CD14-positive monocyte (primary cell): ENCODE measurements around the gene R3HDM1. TPM values are rescaled to one million over a fixed set of nuclear protein-coding genes. Genes with fewer than 3 reads are reported as not detected.

Experiments
- DNase-seq, 3 donors: peaks; one replicate each; pipeline ENCODE4 v3.0.0-alpha.2; 2011 to 2022
- H2AFZ ChIP-seq: 2 replicates; pipeline ENCODE4 v1.6.0; 2012; ENCODE audit warnings: mild to moderate bottlenecking, low read depth, low read length, inconsistent platforms; ENCODE audit not compliant: insufficient read depth, poor library complexity, severe bottlenecking
- H3K27ac ChIP-seq, 2 donors: 1 replicate in 1 of 2; 2 replicates in 1 of 2; pipeline ENCODE4 v1.5.1; 2012 to 2013; ENCODE audit warnings: low read length in 2 of 2, control low read depth in 1 of 2, inconsistent platforms in 1 of 2, low read depth in 1 of 2, mild to moderate bottlenecking in 1 of 2
- H3K27me3 ChIP-seq, 2 donors: one replicate each; pipeline versions ENCODE4 v1.6.0 to v1.6.1; 2011 to 2013; ENCODE audit warnings: low read length in 2 of 2; ENCODE audit not compliant: control insufficient read depth in 2 of 2, insufficient read depth in 2 of 2
- H3K36me3 ChIP-seq, 2 donors: replicated peaks in 1 of 2; 1 replicate in 1 of 2; 2 replicates in 1 of 2; pipeline versions ENCODE4 v1.5.1 to v1.6.1; 2012 to 2013; ENCODE audit warnings: low read length in 2 of 2, control low read depth in 1 of 2, inconsistent platforms in 1 of 2, mild to moderate bottlenecking in 1 of 2; ENCODE audit not compliant: insufficient read depth in 2 of 2, control insufficient read depth in 1 of 2
- H3K4me1 ChIP-seq, 2 donors: 1 replicate in 1 of 2; 2 replicates in 1 of 2; pipeline versions ENCODE4 v1.5.1 to v1.6.1; 2012 to 2013; ENCODE audit warnings: low read length in 2 of 2, control low read depth in 1 of 2, inconsistent platforms in 1 of 2, mild to moderate bottlenecking in 1 of 2, moderate library complexity in 1 of 2; ENCODE audit not compliant: insufficient read depth in 2 of 2, control insufficient read depth in 1 of 2
- H3K4me2 ChIP-seq: replicated peaks from 2 replicates; pipeline ENCODE3; 2012; ENCODE audit warnings: low read length, moderate library complexity, mild to moderate bottlenecking; ENCODE audit not compliant: poor library complexity, severe bottlenecking; ENCODE audit errors: extremely low read depth
- H3K4me3 ChIP-seq, 3 experiments: fragments of 200-600 bp in 1 of 3; sonication (generic) in 1 of 3; replicated peaks in 1 of 3; 1 replicate in 2 of 3; 2 replicates in 1 of 3; pipeline ENCODE4 v1.5.1; 2011 to 2013; ENCODE audit warnings: low read length in 3 of 3, mild to moderate bottlenecking in 3 of 3, control low read depth in 2 of 3, low read depth in 2 of 3, inconsistent platforms in 1 of 3, moderate library complexity in 1 of 3
- H3K79me2 ChIP-seq: 2 replicates; pipeline ENCODE4 v1.6.0; 2012; ENCODE audit warnings: mild to moderate bottlenecking, control low read depth, inconsistent platforms, low read length, moderate library complexity; ENCODE audit not compliant: insufficient read depth
- H3K9ac ChIP-seq: 2 replicates; pipeline ENCODE4 v1.6.0; 2017; ENCODE audit warnings: low read length, mild to moderate bottlenecking; ENCODE audit not compliant: insufficient read depth, poor library complexity, severe bottlenecking
- H3K9me3 ChIP-seq, 2 donors: replicated peaks in 1 of 2; 1 replicate in 1 of 2; 2 replicates in 1 of 2; pipeline versions ENCODE4 v1.5.1 to v1.6.1; 2012 to 2013; ENCODE audit warnings: low read length in 2 of 2, control low read depth in 1 of 2; ENCODE audit not compliant: control insufficient read depth in 1 of 2, insufficient read depth in 1 of 2
- H4K20me1 ChIP-seq: 2 replicates; pipeline ENCODE4 v1.6.0; 2012; ENCODE audit warnings: mild to moderate bottlenecking, low read length, control low read depth, moderate library complexity; ENCODE audit not compliant: insufficient read depth
- H3K27ac Mint-ChIP-seq, 7 donors: one replicate each; pipeline ENCODE4 v1.8.0; 2020; ENCODE audit warnings: mild to moderate bottlenecking in 7 of 7, mixed read lengths in 7 of 7, moderate library complexity in 6 of 7, inconsistent platforms in 2 of 7
- H3K27me3 Mint-ChIP-seq, 3 donors: one replicate each; pipeline ENCODE4 v1.8.0; 2021 to 2022; ENCODE audit warnings: low read depth in 3 of 3, mild to moderate bottlenecking in 3 of 3, mixed read lengths in 3 of 3, moderate library complexity in 3 of 3, inconsistent platforms in 1 of 3
- H3K36me3 Mint-ChIP-seq, 2 donors: one replicate each; pipeline ENCODE4 v1.8.0; 2020; ENCODE audit warnings: mixed read lengths in 2 of 2, inconsistent platforms in 1 of 2, mild to moderate bottlenecking in 1 of 2
- H3K4me1 Mint-ChIP-seq: one replicate; pipeline ENCODE4 v1.8.0; 2020; ENCODE audit warnings: mild to moderate bottlenecking, mixed read lengths
- H3K4me3 Mint-ChIP-seq, 2 donors: one replicate each; pipeline ENCODE4 v1.8.0; 2020; ENCODE audit warnings: mild to moderate bottlenecking in 2 of 2, mixed read lengths in 2 of 2, moderate library complexity in 1 of 2
- H3K9me3 Mint-ChIP-seq, 7 donors: one replicate each; pipeline ENCODE4 v1.8.0; 2020 to 2022; ENCODE audit warnings: mixed read lengths in 7 of 7, mild to moderate bottlenecking in 6 of 7, moderate library complexity in 6 of 7, inconsistent platforms in 2 of 7
- intact Hi-C, 2 donors: fragments of 100-400 bp; cut with micrococcal nuclease; formaldehyde crosslinking; loops; one replicate each; pipeline versions ENCODE4 v1.15.0 to v1.15.1; 2023
- polyA plus RNA-seq, 3 donors: library from polyadenylated mRNA; depleted of rRNA in 1 of 3; unstranded in 2 of 3; stranded (reverse) in 1 of 3; fragments of 300-500 nt in 2 of 3; fragments of >200 nt in 1 of 3; fragmentation: Illumina TruSeq in 2 of 3; gene quantifications; 1 replicate in 2 of 3; 2 replicates in 1 of 3; pipeline ENCODE4 v1.2.3, GENCODE V29; 2012 to 2021
- TF ChIP-seq, protein P1 (sequence below): fragments of 200-600 bp; IDR thresholded peaks from one replicate; pipeline ENCODE4 v1.8.0; 2022; ENCODE audit warnings: antibody characterized with exemption, mild to moderate bottlenecking

Gene R3HDM1
- polyA plus RNA-seq, 3 donors, result 5.4 to 24.5 (median 13.1) TPM

DNA sequence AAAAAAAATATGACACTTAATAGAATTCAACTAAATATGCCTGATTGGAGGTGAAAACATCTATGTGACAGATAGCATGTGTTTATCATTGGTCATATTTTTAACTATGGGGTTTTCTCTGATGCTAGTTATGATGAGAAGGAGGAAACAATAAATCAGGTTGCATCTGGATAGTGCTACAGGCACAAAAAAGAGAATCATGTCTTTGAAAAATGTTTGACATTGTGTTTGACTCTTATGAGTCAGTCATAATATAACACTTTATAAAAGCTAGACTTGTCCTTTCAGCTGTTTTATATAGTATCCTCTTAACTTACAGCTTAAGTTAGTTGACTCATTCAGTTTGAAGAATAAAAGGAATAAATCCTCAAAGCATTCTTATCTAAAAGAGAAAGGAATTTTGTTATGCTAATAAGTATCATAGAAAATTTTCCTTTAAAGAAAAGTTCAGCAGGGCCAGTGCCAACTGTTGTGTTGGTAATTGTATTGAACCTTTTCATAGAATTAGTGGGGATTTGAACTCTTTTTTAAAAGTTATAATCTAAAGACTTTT, 131.9 kb downstream of the R3HDM1 start:
- Mint-ChIP-seq H3K27ac (no peak overlapping the region), H3K36me3 (peaks cover 48 to 62% of the 10 kb centered on the region in 2 donors), H3K4me1 (peaks cover 8% of the 10 kb centered on the region), H3K4me3 (no peak overlapping the region), H3K27me3 (peaks cover 0 to 2% (median 0%) of the 10 kb centered on the region in 3 donors), H3K9me3 (peaks cover 0 to 3% (median 0%) of the 10 kb centered on the region in 7 donors)
- Histone ChIP-seq H4K20me1 (no peaks in the 10 kb centered on the region), H3K4me3 (no peak overlapping the region), H3K4me1 (peaks cover 0 to 5% of the 10 kb centered on the region in 2 donors), H3K9ac (no peak overlapping the region), H3K9me3 (no peaks in the 10 kb centered on the region), H3K27ac (no peak overlapping the region), H3K4me2 (no peak overlapping the region), H2AFZ (no peak overlapping the region), H3K79me2 (no peaks in the 10 kb centered on the region), H3K27me3 (no peaks in the 10 kb centered on the region), H3K36me3 (peaks cover 51 to 72% of the 10 kb centered on the region in 2 donors)
- TF ChIP-seq, protein P1, sequence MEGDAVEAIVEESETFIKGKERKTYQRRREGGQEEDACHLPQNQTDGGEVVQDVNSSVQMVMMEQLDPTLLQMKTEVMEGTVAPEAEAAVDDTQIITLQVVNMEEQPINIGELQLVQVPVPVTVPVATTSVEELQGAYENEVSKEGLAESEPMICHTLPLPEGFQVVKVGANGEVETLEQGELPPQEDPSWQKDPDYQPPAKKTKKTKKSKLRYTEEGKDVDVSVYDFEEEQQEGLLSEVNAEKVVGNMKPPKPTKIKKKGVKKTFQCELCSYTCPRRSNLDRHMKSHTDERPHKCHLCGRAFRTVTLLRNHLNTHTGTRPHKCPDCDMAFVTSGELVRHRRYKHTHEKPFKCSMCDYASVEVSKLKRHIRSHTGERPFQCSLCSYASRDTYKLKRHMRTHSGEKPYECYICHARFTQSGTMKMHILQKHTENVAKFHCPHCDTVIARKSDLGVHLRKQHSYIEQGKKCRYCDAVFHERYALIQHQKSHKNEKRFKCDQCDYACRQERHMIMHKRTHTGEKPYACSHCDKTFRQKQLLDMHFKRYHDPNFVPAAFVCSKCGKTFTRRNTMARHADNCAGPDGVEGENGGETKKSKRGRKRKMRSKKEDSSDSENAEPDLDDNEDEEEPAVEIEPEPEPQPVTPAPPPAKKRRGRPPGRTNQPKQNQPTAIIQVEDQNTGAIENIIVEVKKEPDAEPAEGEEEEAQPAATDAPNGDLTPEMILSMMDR, result no peak
- intact Hi-C loops, result no loop called here
- DNase-seq, result no peak

DNA sequence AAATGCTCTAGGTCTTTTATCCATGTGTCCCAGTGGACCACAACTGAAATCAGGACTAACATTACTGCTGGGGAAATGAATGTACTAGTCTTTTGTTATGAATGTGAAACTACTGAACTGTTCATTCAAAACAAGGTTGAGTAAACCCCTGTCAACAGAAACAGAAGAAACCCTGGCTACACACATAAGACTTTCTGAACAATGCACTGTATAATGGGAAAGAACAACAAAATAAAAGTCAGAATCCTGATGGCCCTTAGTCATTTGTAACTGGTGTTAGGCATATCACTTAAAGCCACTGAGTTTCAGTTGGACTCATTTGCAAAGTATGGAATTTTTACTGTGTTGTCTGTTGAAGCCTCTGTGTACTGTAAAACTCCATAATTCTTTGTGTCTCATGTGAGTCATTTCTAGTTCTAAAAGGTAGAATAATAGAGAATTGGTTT, 133.4 kb downstream of the R3HDM1 start:
- Histone ChIP-seq H3K9me3 (no peaks in the 10 kb centered on the region), H3K4me3 (no peak overlapping the region), H3K4me1 (peaks cover 0 to 5% of the 10 kb centered on the region in 2 donors), H4K20me1 (no peaks in the 10 kb centered on the region), H3K9ac (no peak overlapping the region), H3K27ac (no peak overlapping the region), H3K79me2 (no peaks in the 10 kb centered on the region), H3K4me2 (no peak overlapping the region), H3K27me3 (no peaks in the 10 kb centered on the region), H2AFZ (no peak overlapping the region), H3K36me3 (peaks cover 41 to 67% of the 10 kb centered on the region in 2 donors)
- intact Hi-C loops, result no loop called here
- Mint-ChIP-seq H3K9me3 (peaks cover 0 to 3% (median 0%) of the 10 kb centered on the region in 7 donors), H3K27ac (peak overlapping the region in 1 of 7 donors; percentile 13), H3K27me3 (peaks cover 0 to 2% (median 0%) of the 10 kb centered on the region in 3 donors), H3K4me3 (no peak overlapping the region), H3K36me3 (peaks cover 51 to 58% of the 10 kb centered on the region in 2 donors), H3K4me1 (peaks cover 8% of the 10 kb centered on the region)
- DNase-seq, result no peak
- TF ChIP-seq, protein P1, result no peak
